GM12801 (cell line): Measurements from ENCODE around the gene TMEM263.

Experiments used
- CTCF ChIP-seq: IDR thresholded peaks from one replicate; pipeline ENCODE4 v1.5.1; 2011; ENCODE audit warnings: control low read depth; ENCODE audit not compliant: insufficient read length; ENCODE audit errors: extremely low read depth

TMEM263 gene

GRCh38 chr12:107017042-107017441 is 61.3 kb downstream of the TMEM263 start:
- TF ChIP-seq CTCF: no peak

- no peak for TF ChIP-seq CTCF
Observed at GRCh38 chr12:107019546-107019945, 63.8 kb downstream of the TMEM263 start.
